Liver (tissue), 9 donors: ENCODE data around the gene ETS1. TPM values are rescaled to one million over a fixed set of nuclear protein-coding genes. Genes with fewer than 3 reads are reported as not detected.

Source experiments
- DNase-seq: peaks from one replicate; pipeline ENCODE4 v3.0.0-alpha.2; 2017; ENCODE audit warnings: low spot score
- H3K27ac ChIP-seq, 2 donors: one replicate each; pipeline ENCODE4 v1.7.0; 2013; ENCODE audit warnings: inconsistent platforms in 2 of 2, low read length in 2 of 2, control low read depth in 1 of 2, low read depth in 1 of 2, mild to moderate bottlenecking in 1 of 2
- H3K27me3 ChIP-seq, 4 donors: one replicate each; pipeline versions ENCODE4 v1.6.1 to v1.7.0; 2013; ENCODE audit warnings: low read length in 3 of 4, inconsistent platforms in 1 of 4, mild to moderate bottlenecking in 1 of 4, moderate library complexity in 1 of 4; ENCODE audit not compliant: control insufficient read depth in 4 of 4, insufficient read depth in 4 of 4
- H3K36me3 ChIP-seq, 4 donors: one replicate each; pipeline versions ENCODE4 v1.6.1 to v1.7.0; 2013; ENCODE audit warnings: low read length in 3 of 4, mild to moderate bottlenecking in 3 of 4, low read depth in 1 of 4, moderate library complexity in 1 of 4; ENCODE audit not compliant: control insufficient read depth in 4 of 4, insufficient read depth in 3 of 4
- H3K4me1 ChIP-seq, 4 donors: one replicate each; pipeline versions ENCODE4 v1.6.1 to v1.7.0; 2013; ENCODE audit warnings: low read length in 3 of 4, mild to moderate bottlenecking in 3 of 4, moderate library complexity in 1 of 4; ENCODE audit not compliant: control insufficient read depth in 4 of 4, insufficient read depth in 4 of 4
- H3K4me3 ChIP-seq, 3 donors: one replicate each; pipeline versions ENCODE4 v1.6.1 to v1.7.0; 2013; ENCODE audit warnings: low read length in 3 of 3, control low read depth in 1 of 3, low read depth in 1 of 3, mild to moderate bottlenecking in 1 of 3
- H3K9ac ChIP-seq, 2 donors: one replicate each; pipeline ENCODE4 v1.7.0; 2013; ENCODE audit warnings: low read length in 2 of 2, mild to moderate bottlenecking in 2 of 2, moderate library complexity in 2 of 2, control low read depth in 1 of 2, low read depth in 1 of 2
- H3K9me3 ChIP-seq, 4 donors: one replicate each; pipeline versions ENCODE4 v1.6.1 to v1.7.0; 2013; ENCODE audit warnings: low read length in 3 of 4; ENCODE audit not compliant: control insufficient read depth in 4 of 4
- EGR1 ChIP-seq, 2 donors: IDR thresholded peaks; 2 replicates each; pipeline ENCODE4 v1.6.1; 2016 to 2018; ENCODE audit warnings: antibody characterized with exemption in 2 of 2, low read depth in 2 of 2
- FOXA1 ChIP-seq: IDR thresholded peaks from 2 replicates; pipeline ENCODE4 v1.6.1; 2016; ENCODE audit warnings: antibody characterized with exemption
- GABPA ChIP-seq, 2 donors: IDR thresholded peaks in 1 of 2; conservative IDR thresholded peaks in 1 of 2; 2 replicates each; pipeline ENCODE4 v1.6.1; 2016; ENCODE audit warnings: antibody characterized with exemption in 2 of 2, mild to moderate bottlenecking in 1 of 2, moderate library complexity in 1 of 2
- HNF4A ChIP-seq, 2 donors: conservative IDR thresholded peaks; 2 replicates each; pipeline ENCODE4 v1.6.1; 2016; ENCODE audit warnings: antibody characterized with exemption in 2 of 2, mild to moderate bottlenecking in 2 of 2
- JUND ChIP-seq, 2 donors: IDR thresholded peaks; 2 replicates each; pipeline ENCODE4 v1.6.1; 2016; ENCODE audit warnings: antibody characterized with exemption in 2 of 2
- NR2F2 ChIP-seq: IDR thresholded peaks from 2 replicates; pipeline ENCODE4 v1.6.1; 2016; ENCODE audit warnings: antibody characterized with exemption
- RXRA ChIP-seq, 2 donors: IDR thresholded peaks; 2 replicates each; pipeline ENCODE4 v1.6.1; 2017 to 2018; ENCODE audit warnings: antibody characterized with exemption in 2 of 2, mild to moderate bottlenecking in 1 of 2
- SP1 ChIP-seq: IDR thresholded peaks from 2 replicates; pipeline ENCODE4 v1.6.1; 2018; ENCODE audit warnings: antibody characterized with exemption, mild to moderate bottlenecking
- TAF1 ChIP-seq: conservative IDR thresholded peaks from 2 replicates; pipeline ENCODE4 v1.6.1; 2016; ENCODE audit warnings: antibody characterized with exemption, mild to moderate bottlenecking
- YY1 ChIP-seq: IDR thresholded peaks from 2 replicates; pipeline ENCODE4 v1.6.1; 2016; ENCODE audit warnings: antibody characterized with exemption, mild to moderate bottlenecking
- WGBS: extraction: QIAGEN DNeasy Blood & Tissue Kit; methylation state at CpG from one replicate; pipeline ENCODE4 v1.1.7; 2013; 5-methylcytosine and 5-hydroxymethylcytosine counted together
- polyA plus RNA-seq, 2 donors: library from polyadenylated mRNA; stranded (reverse) in 1 of 2; unstranded in 1 of 2; fragments of 200-250 nt in 1 of 2; fragments of >200 nt in 1 of 2; fragmentation: Nextera tagmentation in 1 of 2; extraction: Ambion mirVana in 1 of 2; gene quantifications; one replicate each; pipeline versions ENCODE4 v1.2.1 to v1.2.3, GENCODE V29; 2013 to 2015
- total RNA-seq, 2 donors: library from RNA; depleted of rRNA; stranded (reverse); fragments of >200 nt; gene quantifications; one replicate each; pipeline ENCODE4 v1.2.3, GENCODE V29; 2014
- TF ChIP-seq, protein P1 (sequence below): IDR thresholded peaks from 2 replicates; pipeline ENCODE4 v1.6.1; 2016; ENCODE audit warnings: antibody characterized with exemption
- TF ChIP-seq, protein P2 (sequence below): IDR thresholded peaks from 2 replicates; pipeline ENCODE4 v1.6.1; 2016; ENCODE audit warnings: antibody characterized with exemption, mild to moderate bottlenecking
- donor health status: healthy.
- donor health status: healthy.
- donor health status: healthy.
- donor health status: healthy.
- donor health status: healthy.

ETS1 gene
- total and polyA plus RNA-seq, 4 donors = 4.8 to 30.0 (median 20.3) TPM

DNA sequence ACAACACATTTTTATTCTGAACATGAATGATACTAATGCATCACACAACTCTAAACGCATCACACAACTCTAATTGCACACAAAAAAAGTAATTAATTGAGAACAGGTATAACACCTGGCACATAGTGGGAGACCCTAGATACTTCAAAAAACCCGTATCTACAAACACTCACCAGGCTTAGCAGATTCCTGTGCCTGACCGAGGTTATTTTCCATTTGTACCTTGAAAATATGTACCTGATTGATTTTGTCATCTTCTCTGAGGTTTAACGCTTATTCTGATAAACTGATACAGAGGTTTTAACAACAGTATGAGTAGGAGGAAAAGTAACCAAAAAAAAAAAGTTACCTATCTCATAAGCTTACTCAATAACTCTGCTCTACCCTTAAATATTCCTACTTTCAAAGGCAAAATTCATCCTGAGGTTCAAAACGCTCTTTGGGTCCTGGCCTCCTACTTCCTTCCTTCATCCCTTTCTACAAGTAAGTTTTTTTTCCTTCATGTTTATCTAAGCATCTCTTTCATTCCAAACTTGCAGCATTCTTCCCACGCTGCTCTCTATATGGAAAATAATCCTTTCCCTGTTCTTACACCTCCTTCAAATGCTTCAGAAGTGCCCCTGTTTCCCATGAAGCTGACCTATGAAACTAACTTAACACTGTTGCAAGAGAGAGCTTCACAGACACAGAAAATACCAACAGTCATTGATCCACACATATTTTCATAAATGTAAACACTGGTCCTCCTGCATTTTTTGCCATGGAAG is 73.3 kb downstream of the ETS1 start (continued):
- no peak for TF ChIP-seq JUND (IDR thresholded peaks at IDR 0.05)
- TF ChIP-seq, protein P1, sequence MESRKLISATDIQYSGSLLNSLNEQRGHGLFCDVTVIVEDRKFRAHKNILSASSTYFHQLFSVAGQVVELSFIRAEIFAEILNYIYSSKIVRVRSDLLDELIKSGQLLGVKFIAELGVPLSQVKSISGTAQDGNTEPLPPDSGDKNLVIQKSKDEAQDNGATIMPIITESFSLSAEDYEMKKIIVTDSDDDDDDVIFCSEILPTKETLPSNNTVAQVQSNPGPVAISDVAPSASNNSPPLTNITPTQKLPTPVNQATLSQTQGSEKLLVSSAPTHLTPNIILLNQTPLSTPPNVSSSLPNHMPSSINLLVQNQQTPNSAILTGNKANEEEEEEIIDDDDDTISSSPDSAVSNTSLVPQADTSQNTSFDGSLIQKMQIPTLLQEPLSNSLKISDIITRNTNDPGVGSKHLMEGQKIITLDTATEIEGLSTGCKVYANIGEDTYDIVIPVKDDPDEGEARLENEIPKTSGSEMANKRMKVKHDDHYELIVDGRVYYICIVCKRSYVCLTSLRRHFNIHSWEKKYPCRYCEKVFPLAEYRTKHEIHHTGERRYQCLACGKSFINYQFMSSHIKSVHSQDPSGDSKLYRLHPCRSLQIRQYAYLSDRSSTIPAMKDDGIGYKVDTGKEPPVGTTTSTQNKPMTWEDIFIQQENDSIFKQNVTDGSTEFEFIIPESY = no peak

DNA sequence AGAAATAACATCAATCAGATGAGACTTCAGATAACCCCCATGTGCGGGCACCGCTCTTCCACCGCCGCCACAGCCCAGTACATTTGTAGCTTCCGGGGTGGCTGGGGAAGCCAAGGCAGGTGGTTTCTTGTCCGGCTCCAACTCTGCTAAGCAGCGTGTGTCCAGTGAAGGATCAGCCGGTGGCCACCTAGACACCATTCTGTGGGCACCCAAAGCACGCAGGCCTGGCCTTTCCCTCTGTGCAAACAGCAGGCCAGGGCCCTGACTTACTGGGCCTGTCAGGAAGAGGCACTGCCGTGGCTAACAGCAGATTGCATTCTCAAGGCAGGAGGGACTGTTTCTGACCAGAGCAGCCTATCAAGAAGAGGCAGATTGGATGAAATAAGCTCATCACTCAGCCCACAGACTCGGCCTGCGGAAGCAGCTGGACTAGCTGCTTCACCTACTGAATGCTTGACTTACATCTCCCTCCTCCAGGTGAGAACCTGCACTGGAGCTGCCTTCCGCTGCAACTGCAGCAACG is 74.8 kb downstream of the ETS1 start:
- 72% methylated on average over 14 of the region's 14 CpGs for WGBS
- Histone ChIP-seq H3K4me1 (peaks cover 0 to 2% (median 0%) of the 10 kb centered on the region in 4 donors), H3K4me3 (no peak overlapping the region), H3K9me3 (no peaks in the 10 kb centered on the region), H3K27me3 (no peaks in the 10 kb centered on the region), H3K9ac (no peak overlapping the region), H3K27ac (peak overlapping the region; percentile 13 to 40), H3K36me3 (no peaks in the 10 kb centered on the region)
- DNase-seq = no peak
- TF ChIP-seq JUND (IDR thresholded peaks at IDR 0.05) (no peak), TAF1 (no peak), FOXA1 (no peak), HNF4A (conservative IDR thresholded peaks at IDR 0.05) (no peak), GABPA (IDR thresholded peaks at IDR 0.05 in 1 of 2, conservative IDR thresholded peaks at IDR 0.05 in 1 of 2) (no peak), YY1 (no peak), EGR1 (IDR thresholded peaks at IDR 0.05; ENCODE audit: low read depth in 2 of 2) (no peak), NR2F2 (no peak), RXRA (IDR thresholded peaks at IDR 0.05) (no peak), SP1 (no peak)
- TF ChIP-seq, protein P1 = no peak
- TF ChIP-seq, protein P2, sequence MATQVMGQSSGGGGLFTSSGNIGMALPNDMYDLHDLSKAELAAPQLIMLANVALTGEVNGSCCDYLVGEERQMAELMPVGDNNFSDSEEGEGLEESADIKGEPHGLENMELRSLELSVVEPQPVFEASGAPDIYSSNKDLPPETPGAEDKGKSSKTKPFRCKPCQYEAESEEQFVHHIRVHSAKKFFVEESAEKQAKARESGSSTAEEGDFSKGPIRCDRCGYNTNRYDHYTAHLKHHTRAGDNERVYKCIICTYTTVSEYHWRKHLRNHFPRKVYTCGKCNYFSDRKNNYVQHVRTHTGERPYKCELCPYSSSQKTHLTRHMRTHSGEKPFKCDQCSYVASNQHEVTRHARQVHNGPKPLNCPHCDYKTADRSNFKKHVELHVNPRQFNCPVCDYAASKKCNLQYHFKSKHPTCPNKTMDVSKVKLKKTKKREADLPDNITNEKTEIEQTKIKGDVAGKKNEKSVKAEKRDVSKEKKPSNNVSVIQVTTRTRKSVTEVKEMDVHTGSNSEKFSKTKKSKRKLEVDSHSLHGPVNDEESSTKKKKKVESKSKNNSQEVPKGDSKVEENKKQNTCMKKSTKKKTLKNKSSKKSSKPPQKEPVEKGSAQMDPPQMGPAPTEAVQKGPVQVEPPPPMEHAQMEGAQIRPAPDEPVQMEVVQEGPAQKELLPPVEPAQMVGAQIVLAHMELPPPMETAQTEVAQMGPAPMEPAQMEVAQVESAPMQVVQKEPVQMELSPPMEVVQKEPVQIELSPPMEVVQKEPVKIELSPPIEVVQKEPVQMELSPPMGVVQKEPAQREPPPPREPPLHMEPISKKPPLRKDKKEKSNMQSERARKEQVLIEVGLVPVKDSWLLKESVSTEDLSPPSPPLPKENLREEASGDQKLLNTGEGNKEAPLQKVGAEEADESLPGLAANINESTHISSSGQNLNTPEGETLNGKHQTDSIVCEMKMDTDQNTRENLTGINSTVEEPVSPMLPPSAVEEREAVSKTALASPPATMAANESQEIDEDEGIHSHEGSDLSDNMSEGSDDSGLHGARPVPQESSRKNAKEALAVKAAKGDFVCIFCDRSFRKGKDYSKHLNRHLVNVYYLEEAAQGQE = no peak
